PC-3 (cell line): ENCODE data around the gene ASTN2.

Experiments
- CTCF ChIP-seq: fragments of 300-600 bp; sonication (generic); conservative IDR thresholded peaks from 2 replicates; pipeline ENCODE4 v1.5.1; 2017; ENCODE audit warnings: antibody characterized with exemption, low read depth, mild to moderate bottlenecking, low read length
- EZH2 ChIP-seq: fragments of 300-600 bp; sonication (generic); IDR thresholded peaks from one replicate; pipeline ENCODE4 v1.6.1; 2017; ENCODE audit warnings: antibody characterized with exemption, mild to moderate bottlenecking, low read length; ENCODE audit not compliant: unreplicated experiment

GRCh38 chr9:117405950-117406705, 8.7 kb downstream of the ASTN2 start:
- TF ChIP-seq CTCF (no peak), EZH2 (no peak)
